NK-92 (cell line): Measurements from ENCODE around the gene NUP133.
"Not testable (repeated sequence)": the region's sequence is repeated elsewhere in the genome, so short reads cannot be mapped to it uniquely, and the experiment has no call there.

Source experiments
- DNase-seq: peaks from one replicate; lab custom pipeline; 2025; ENCODE audit not compliant: unreplicated experiment; lab: John Stamatoyannopoulos, UW

The NUP133 gene

DNA sequence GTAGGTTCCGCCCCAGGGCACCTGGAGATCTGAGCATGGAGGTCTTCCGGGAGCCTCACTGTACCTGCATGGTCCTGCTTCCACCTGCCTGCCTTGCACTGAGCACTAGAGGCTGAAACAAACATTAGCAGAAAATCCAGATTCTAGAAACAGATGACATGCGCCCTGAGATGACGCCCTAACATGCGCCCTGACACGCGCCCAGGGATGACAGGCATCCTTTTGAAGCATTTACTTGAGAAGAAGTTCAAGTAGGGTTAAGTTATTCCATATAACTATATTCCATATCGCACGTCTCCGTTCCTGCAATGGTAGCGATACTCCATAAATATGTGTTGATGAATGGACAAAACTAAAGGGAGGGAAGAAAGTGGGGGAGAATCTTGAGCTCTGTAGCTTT, 87.9 kb downstream of the NUP133 start:
- no peak for DNase-seq

- DNase-seq: not testable (repeated sequence)
Measured at GRCh38 chr1:229418586-229418985, 89.6 kb downstream of the NUP133 start.

DNA sequence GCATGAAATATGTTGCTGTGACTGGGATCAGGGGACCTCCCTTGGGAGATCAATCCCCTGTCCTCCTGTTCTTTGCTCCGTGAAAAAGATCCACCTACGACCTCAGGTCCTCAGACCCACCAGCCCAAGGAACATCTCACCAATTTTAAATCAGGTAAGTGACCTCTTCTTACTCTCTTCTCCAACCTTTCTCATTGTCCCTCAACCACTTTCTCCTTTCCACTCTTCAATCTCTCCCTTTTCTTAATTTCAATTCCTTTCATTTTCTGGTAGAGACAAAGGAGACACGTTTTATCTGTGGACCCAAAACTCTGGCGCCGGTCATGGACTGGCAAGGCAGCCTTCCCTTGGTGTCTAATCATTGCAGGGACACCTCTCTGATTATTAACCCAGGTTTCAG, 95.3 kb downstream of the NUP133 start:
- DNase-seq: not testable (repeated sequence)

DNA sequence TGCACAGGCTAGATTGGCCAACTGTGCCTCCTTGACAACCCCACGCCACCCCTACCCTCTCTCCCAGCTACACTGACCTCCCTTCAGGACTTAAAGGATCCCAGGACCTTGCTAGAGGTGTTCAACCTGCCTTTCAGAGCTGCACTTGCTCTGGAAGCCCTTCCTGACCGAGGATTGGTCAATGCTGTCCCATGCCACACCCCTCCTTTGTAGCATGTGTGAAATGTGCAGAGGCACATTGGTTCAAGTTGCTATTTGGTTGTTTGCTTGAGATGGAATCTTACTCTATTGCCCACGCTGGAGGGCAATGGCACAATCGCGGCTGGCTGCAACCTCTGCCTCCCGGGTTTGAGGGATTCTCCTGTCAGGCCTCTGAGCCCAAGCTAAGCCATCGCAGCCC, 96.1 kb downstream of the NUP133 start:
- DNase-seq: no peak

GRCh38 chr1:229411434-229412055, 96.6 kb downstream of the NUP133 start:
- DNase-seq: no peak

- DNase-seq: no peak
Measured at GRCh38 chr1:229410692-229411433, 97.3 kb downstream of the NUP133 start.

GRCh38 chr1:229410370-229410691, 97.8 kb downstream of the NUP133 start:
- DNase-seq: no peak

GRCh38 chr1:229409616-229410369, 98.3 kb downstream of the NUP133 start:
- no peak for DNase-seq

DNA sequence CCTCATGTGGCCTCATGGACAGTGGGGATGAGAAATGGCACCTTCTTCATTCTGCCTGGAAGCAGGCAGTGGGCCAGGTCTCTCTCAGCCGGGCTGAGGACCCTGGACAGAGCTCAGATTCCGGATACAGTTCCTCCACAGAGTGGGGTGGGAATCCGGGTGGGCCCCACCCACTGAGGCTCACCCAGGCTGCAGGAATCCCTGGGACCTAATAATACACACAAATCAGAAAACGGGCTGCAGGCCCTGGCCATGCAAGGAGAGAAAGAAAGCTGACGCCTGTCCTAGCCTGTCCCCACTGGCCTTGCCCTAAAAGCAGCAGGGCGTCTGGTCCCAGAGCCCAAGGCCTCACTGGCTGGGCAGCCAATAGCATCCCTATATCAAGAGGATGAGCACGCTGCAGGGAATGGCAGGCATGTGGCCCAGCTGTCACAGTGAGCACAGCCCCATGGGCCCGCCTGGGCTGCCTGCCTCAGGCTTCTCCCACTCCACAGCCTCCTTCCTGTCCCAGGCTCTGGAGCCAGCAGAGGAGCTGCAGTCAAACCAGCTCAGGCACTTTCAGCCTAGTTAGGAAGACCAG, 99.6 kb downstream of the NUP133 start:
- no peak for DNase-seq

GRCh38 chr1:229407206-229408026, 100.7 kb downstream of the NUP133 start:
- DNase-seq: no peak

DNA sequence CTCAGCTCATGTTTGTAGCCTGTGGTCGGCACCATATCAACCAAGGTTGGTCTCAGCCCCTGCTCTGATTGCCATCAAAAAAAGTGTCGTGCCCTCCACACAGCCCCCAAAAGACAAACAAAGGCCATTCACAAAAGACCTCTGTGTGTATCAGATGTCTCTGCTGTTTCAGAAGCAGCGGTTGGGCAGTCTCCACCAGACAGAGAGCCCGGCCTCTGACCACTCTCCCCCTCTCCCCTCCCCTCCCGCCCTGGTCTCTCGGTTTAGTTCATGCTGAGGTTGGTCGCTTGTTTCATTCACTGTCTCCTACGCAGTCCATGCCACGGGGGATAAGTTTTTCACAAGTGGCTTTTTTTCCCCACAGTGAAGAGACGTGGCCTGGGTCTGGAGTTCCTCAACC, 101.3 kb downstream of the NUP133 start:
- DNase-seq: no peak

DNA sequence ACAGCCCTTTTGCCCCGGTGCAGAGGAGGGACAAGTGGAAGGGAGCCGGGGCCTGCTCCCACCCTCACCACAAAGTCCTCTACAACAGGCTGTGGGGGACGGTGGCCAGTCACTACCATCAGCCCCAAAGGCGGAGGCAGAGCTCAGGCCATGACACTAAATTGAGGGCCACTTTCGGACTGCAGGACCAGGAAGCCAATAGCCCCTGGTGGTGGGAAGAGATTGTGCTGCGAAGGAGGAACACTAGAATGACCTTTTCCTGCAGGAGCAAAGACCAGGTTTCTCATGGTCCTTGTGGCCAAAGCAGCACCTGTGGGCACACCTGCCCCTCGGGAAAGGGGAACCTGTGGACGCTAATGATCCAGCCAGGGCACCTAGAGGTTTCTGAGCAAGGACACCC, 104.6 kb downstream of the NUP133 start:
- no peak for DNase-seq

DNA sequence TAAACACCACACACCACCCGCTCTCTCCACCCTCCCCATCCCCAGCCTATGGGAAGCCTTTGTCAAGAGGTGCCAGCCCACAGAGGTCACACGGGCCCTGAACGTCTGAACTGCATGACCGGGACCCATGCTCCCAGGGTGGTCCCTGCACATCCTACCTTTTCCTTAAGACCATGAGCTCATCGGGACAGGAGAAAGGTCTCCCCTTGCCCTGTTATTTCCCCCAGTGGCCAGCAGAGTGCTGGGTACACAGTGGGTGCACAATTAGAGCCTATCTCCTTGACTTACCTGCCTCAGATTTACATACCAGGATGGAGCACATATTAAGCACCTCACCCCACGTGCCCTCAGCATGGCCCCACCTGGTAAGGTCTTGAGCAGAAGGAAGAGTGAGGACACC, 105.1 kb downstream of the NUP133 start:
- DNase-seq: no peak

- DNase-seq: not testable (repeated sequence)
Measured at GRCh38 chr1:229402329-229402728, 105.8 kb downstream of the NUP133 start.

DNA sequence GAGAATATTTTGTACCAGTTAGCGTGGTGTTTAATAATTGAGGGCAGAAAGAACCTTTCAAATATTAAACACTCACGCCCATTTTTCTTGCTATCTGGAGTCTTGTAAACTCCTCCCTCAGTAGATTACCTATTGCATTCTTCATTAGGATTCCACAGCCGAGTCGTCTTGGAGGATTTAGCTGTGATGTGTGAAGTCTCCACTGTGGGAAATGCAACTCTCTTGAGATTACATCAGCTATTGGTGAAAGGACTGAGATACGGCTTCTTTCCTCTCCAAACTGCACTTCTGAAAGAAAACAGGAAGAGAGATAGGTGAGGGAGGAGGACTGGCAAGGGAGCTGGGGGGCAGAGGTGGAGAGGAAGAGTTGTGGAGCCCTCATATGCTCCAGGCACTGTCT, 110.4 kb downstream of the NUP133 start:
- DNase-seq: no peak

GRCh38 chr1:229396585-229397206, 111.4 kb downstream of the NUP133 start:
- no peak for DNase-seq

DNA sequence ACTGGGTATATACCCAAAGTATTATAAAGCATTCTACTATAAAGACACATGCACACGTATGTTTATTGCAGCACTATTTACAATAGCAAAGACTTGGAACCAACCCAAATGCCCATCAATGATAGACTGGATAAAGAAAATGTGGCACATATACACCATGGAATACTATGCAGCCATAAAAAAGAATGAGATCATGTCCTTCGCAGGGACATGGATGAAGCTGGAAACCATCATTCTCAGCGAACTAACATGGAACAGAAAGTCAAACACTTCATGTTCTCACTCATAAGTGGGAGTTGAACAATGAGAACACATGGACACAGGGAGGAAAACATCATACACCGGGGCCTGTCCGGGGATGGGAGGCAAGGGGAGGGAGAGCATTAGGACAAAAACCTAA, 113.6 kb downstream of the NUP133 start:
- DNase-seq: not testable (repeated sequence)

GRCh38 chr1:229392936-229393335, 115.2 kb downstream of the NUP133 start:
- no peak for DNase-seq
